HG03139 (cell line): Measurements from ENCODE around the gene MLLT6.

Experiments
- ATAC-seq: cut with Tn5 transposase; IDR thresholded peaks from one replicate; pipeline ENCODE4 v1.9.1; 2021; ENCODE audit not compliant: unreplicated experiment

Gene MLLT6

GRCh38 chr17:38704606-38705522 is at the start of gene MLLT6:
Gene MLLT6 (plus strand): TSS chr17:38705273. CDS start chr17:38705633, 360 bp downstream.
- ATAC-seq: no peak

- no peak for ATAC-seq
These were observed 47.9 kb upstream of the MLLT6 start for GRCh38 chr17:38656959-38657823.

GRCh38 chr17:38657824-38658740 is 47.0 kb upstream of the MLLT6 start:
- ATAC-seq: no peak

GRCh38 chr17:38658741-38659345 is 46.2 kb upstream of the MLLT6 start:
- ATAC-seq: no peak

GRCh38 chr17:38659415-38659814 is 45.7 kb upstream of the MLLT6 start:
- ATAC-seq: no peak

GRCh38 chr17:38660097-38661025 is 44.7 kb upstream of the MLLT6 start:
- no peak for ATAC-seq

- no peak for ATAC-seq
These were observed 41.8 kb upstream of the MLLT6 start for GRCh38 chr17:38663125-38663751.

GRCh38 chr17:38663964-38664644 is 41.0 kb upstream of the MLLT6 start:
- no peak for ATAC-seq

- no peak for ATAC-seq
These were observed 37.8 kb upstream of the MLLT6 start for GRCh38 chr17:38667099-38667786.

- ATAC-seq: no peak
These were observed 37.3 kb upstream of the MLLT6 start for GRCh38 chr17:38667787-38668122.

GRCh38 chr17:38669520-38669919 is 35.6 kb upstream of the MLLT6 start:
- no peak for ATAC-seq

- no peak for ATAC-seq
These were observed 32.9 kb upstream of the MLLT6 start for GRCh38 chr17:38671939-38672720.

GRCh38 chr17:38672788-38673706 is 32.0 kb upstream of the MLLT6 start:
- ATAC-seq: no peak

- no peak for ATAC-seq
These were observed 31.4 kb upstream of the MLLT6 start for GRCh38 chr17:38673707-38674013.

- no peak for ATAC-seq
These were observed 30.9 kb upstream of the MLLT6 start for GRCh38 chr17:38674014-38674748.
